GM12874 (cell line): Measurements from ENCODE around the gene TNRC6C.

Experiments used
- CTCF ChIP-seq: IDR thresholded peaks from 2 replicates; pipeline ENCODE4 v1.5.1; 2011; ENCODE audit warnings: low read depth, mild to moderate bottlenecking, control low read depth, low read length, moderate library complexity; ENCODE audit not compliant: insufficient read depth

TNRC6C gene

GRCh38 chr17:78141437-78142118 lies 183.1 kb downstream of the TNRC6C start:
- TF ChIP-seq CTCF: no peak

GRCh38 chr17:78142119-78142861 lies 183.8 kb downstream of the TNRC6C start:
- no peak for TF ChIP-seq CTCF

- no peak for TF ChIP-seq CTCF
These were observed 185.0 kb downstream of the TNRC6C start for GRCh38 chr17:78143214-78144146.

GRCh38 chr17:78144147-78144719 lies 185.7 kb downstream of the TNRC6C start:
- no peak for TF ChIP-seq CTCF

- TF ChIP-seq CTCF: no peak
These were observed 186.5 kb downstream of the TNRC6C start for GRCh38 chr17:78144736-78145641.

GRCh38 chr17:78146471-78146869 lies 188.0 kb downstream of the TNRC6C start:
- TF ChIP-seq CTCF: no peak
